T47D (cell line): ENCODE results near the gene CCR7.
A peak's percentile ranks its signal among the peaks of the same experiment; 100 is the strongest.

Experiments used
- DNase-seq, 2 experiments: peaks; one replicate each; pipeline versions ENCODE4 v3.0.0 to v3.0.0-alpha.2; 2011 to 2012; ENCODE audit warnings: low read depth in 1 of 2, low spot score in 1 of 2
- JUND ChIP-seq: IDR thresholded peaks from 2 replicates; pipeline ENCODE4 v1.6.1; 2012; ENCODE audit warnings: low read depth
- in situ Hi-C: cut with HindIII; loops from 2 replicates; pipeline ENCODE4 v1.10.0; 2016; ENCODE audit warnings: low sequenced_read_pairs, low pct_unique_long_range_greater_than_20kb

Gene CCR7

GRCh38 chr17:40564883-40565768 is at the start of gene CCR7:
Gene CCR7 (minus strand): TSS chr17:40565472. CDS start chr17:40565409, 63 bp downstream.
- no peak for TF ChIP-seq JUND
- in situ Hi-C loops, result no loop called here

GRCh38 chr17:40614431-40615067 is 49.3 kb upstream of the CCR7 start:
- no peak for TF ChIP-seq JUND
- no peak for DNase-seq
- in situ Hi-C loops, result no loop called here

More at GRCh38 chr17:40564883-40565768, at the start of gene CCR7:
- no peak for DNase-seq

GRCh38 chr17:40613467-40614154 is 48.3 kb upstream of the CCR7 start:
- in situ Hi-C loops, result no loop called here
- no peak for TF ChIP-seq JUND
- peak in 1 of 2 experiments; percentile 51 for DNase-seq

GRCh38 chr17:40612599-40613244 is 47.5 kb upstream of the CCR7 start:
- DNase-seq, result no peak
- TF ChIP-seq JUND, result no peak
- in situ Hi-C loops, result no loop called here

- in situ Hi-C loops, result no loop called here
- no peak for DNase-seq
- no peak for TF ChIP-seq JUND
These were observed 46.7 kb upstream of the CCR7 start for GRCh38 chr17:40611840-40612474.

GRCh38 chr17:40610359-40610758 is 45.1 kb upstream of the CCR7 start:
- in situ Hi-C loops, result no loop called here
- DNase-seq, result no peak
- no peak for TF ChIP-seq JUND

GRCh38 chr17:40608061-40608581 is 42.8 kb upstream of the CCR7 start:
- DNase-seq, result no peak
- TF ChIP-seq JUND, result no peak
- in situ Hi-C loops, result no loop called here

GRCh38 chr17:40607641-40608040 is 42.4 kb upstream of the CCR7 start:
- DNase-seq, result peak in 1 of 2 experiments; percentile 41
- TF ChIP-seq JUND, result no peak
- in situ Hi-C loops, result no loop called here

GRCh38 chr17:40606548-40607353 is 41.5 kb upstream of the CCR7 start:
- peak in 1 of 2 experiments; percentile 83 for DNase-seq
- in situ Hi-C loops, result no loop called here
- TF ChIP-seq JUND, result peak; percentile 92

- TF ChIP-seq JUND, result no peak
- in situ Hi-C loops, result no loop called here
- no peak for DNase-seq
These were observed 40.0 kb upstream of the CCR7 start for GRCh38 chr17:40605306-40605705.
